GM18505 (cell line): Measurements from ENCODE around the gene SRMS.

Source experiments
- ATAC-seq: cut with Tn5 transposase; IDR thresholded peaks from one replicate; pipeline ENCODE4 v1.9.1; 2021; ENCODE audit not compliant: unreplicated experiment
- POLR2A ChIP-seq: IDR thresholded peaks from 4 replicates; pipeline ENCODE4 v1.6.1; 2011; ENCODE audit warnings: borderline replicate concordance; ENCODE audit not compliant: insufficient read depth, insufficient read length; ENCODE audit errors: extremely low read depth

SRMS gene

DNA sequence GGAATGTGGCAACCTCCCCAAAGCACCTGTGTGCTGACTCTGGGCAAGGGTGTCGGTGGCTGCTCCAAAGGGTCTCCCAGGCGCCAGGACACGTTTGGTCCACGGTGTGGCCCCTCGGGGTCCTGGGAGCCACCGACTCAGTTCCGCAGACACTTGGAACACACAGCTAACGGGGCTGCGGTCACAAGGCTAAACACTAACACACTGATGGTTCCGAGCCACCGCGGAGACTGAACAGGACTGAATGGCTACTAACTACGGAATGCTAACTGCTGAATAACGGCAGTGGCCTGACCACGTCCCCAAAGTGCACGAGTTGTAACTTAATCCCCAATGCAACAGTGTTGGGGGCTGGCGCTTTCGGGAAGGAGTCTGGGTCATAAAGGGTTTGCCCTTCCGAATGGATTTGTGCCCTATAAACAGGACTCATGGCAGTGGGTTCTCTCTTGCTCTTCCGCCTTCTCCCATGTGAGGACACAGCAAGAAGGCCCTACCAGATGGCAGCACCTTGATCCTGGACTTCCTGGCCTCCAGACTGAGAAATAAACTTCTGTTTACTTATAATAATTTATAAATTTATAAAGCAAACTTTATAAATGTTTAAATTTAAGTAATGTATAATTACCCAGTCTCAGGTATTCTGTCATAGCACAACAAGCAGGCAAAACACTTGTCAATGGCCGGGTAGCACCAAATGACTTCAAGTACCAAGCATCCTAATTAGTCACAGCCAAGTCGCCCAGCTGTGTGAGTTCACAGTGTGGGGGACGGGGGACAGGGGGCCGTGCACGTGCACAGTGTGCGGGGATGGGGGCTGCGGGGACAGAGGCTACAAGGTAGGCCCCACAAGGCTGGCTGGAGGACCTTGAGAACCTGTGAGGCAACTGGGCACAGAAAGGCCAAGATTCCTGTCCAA, 46.4 kb downstream of the SRMS start:
- no peak for ATAC-seq
- TF ChIP-seq POLR2A, result no peak

DNA sequence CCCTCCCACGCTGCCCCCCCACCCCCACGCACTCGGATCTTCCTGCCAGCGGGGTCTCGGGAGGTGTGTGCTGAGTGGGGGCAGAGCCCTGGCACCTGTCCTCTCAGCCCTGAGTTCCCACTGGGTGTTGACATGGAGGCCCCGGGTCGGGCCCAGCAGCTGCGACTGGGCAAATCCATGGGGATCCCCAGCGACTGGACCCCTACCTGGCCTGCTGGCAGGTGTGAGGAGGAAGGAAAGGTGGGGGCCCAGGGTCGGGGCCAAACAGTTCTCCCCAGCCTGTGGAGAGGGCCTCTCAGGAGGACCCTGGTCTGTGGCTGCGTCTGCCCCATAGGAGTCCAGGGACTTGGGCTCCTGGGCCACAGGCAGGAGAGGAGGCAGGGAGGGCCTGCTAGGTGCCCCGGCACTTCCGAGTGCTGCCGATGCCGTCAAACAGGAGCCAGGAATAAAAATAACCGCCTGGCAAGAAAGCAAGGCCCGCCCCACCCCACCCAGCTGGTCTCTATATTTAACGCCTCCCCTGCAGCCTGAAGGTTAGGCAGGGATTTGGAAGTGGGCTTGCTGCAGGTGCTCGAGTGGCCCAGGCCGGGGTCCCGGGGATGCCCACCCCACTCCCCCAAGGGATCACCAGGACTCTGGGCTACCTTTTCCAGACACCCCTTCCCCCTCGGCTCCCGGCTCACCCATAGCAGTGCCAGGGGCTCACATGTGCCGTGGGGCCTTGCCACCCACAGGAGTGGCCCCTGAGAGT, 47.2 kb downstream of the SRMS start:
- no peak for TF ChIP-seq POLR2A
- no peak for ATAC-seq

DNA sequence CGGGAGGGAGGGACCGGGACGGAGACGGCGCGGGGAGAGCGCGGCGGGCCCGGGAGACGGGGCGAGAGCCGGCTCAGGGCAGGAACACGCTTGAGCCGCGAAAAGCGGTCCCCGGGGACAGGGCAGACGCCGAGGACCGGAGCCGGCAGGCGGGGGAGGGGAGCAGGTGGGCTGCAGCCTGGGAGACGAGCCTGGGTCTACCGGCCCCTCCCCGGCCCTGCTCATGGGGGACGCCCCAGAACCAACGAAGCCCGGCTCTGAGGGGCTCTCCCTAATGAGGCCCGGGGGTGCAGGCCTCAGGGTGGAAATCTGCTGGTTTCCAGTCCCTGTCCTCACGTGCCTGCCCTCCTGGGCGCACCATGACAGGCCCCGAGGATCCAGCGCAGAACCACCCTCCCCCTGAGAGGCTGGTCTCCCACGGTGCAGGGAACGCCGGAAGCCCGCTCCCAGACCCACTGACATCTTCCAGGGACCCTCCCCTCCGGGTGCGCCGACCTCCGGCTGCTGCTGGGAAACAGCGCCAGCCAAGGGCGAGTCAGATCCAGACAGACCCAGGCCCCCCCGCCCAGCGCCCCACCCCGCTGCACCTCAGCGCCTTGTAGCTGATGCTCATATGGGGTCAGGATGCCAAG, 48.1 kb downstream of the SRMS start:
- ATAC-seq, result no peak
- TF ChIP-seq POLR2A, result no peak

DNA sequence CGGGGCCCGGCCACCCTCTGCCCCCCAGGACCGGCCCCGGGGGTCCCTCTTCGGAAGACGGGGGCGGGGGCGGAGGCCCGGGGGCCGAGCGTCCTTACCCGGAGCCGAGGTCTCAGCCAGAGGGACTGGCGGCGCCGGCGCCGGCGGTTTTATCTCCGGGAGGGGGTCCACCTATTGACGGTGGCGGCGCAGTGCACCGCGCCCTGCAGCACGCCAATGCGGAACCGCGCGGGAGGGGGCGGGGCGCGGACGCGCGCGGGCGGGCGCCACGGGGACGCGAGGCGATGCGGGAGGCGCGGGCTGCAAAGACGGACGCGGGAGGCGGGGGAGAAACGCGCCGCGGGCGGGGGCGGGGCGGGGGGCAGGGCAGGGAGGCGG, 48.6 kb downstream of the SRMS start, which contains the start of gene EEF1A2:
EEF1A2 (minus strand) TSS at position 124 of the 378 bp plus-strand sequence. CDS start 1,320 bp downstream, outside the sequence.
- no peak for TF ChIP-seq POLR2A
- ATAC-seq, result no peak

DNA sequence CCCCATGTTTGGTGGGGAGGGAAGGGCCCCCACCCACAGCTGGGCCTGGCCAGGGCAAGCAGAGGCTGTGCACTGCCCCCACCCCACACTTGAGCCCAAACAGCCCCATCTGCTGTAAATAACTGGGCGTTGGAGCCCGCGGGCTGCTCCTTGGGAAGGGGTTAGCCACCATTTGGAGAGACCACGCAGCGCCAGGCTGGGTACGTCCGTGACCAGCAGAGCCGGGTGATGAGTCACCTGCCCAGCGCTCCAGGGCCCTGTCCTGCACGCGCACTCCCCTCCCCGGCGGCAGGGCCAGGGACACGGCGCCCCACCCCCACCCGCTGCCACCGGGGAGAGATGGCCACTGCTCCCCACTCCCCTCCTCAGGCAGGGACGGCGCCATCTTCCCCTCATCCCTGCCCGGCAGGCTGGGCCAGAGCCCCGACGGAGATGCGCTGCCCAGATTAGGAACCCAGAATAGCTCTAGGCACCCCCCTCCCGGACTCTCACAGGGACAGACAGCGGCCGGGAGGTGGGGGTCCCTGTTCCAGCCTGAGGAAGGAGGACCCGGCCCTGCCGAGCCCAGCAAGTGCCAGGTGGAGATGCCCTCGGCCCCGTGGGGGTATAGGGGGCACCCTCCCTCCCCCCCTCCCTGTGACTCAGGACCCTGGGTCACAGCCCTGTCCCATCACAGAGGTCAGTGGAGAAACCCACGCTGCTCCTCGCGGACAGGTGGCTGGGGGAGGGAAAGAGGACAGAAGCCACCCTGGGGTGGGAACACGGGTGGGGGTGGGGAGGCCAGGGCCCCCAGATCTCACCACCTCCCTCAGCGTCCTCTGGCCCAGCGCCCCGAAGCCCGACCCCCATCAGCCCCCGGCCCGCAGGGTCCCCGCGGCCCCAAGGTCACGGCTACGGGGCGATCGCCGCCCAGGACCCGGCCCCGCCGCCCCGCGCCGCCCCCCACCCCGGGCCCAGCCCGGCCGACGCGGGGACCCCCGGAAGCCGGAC, 49.3 kb downstream of the SRMS start:
- ATAC-seq, result no peak
- TF ChIP-seq POLR2A, result no peak

DNA sequence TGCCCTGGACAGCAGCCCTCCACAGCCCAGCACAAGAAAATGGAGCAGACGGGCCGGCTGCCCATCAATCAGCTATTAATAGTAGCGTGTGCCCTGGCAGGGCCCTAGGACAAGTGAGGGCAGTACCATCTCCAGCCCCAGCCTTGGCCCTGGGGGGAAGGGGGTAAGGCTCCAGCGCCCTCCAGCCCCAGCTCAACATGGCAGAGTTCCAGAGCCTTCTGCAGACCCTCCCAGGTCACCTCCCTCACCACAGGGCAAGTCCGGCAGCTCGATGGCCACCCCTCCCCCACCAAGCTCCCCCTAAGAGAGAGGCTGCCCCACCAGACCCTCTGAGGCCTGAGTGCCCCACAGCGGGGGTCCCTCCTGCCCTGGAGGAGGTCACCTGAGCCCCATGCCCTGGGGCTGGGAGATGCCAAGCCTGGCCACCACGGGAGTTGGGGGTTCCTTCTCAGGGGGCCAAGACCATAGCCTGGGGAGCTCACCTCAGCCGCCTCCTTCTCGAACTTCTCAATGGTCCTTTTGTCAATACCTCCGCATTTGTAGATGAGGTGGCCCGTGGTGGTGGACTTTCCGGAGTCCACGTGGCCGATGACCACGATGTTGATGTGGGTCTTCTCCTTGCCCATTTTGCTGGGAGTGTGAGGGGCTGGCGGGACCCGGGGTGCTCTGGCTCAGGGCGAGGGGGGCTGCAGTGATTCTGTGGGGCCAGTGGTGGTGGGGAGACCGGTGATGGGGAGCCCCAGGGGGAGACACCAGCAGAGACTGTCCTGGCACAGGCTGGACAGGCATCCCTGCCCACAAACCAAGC, 50.2 kb downstream of the SRMS start:
- ATAC-seq, result no peak
- no peak for TF ChIP-seq POLR2A

DNA sequence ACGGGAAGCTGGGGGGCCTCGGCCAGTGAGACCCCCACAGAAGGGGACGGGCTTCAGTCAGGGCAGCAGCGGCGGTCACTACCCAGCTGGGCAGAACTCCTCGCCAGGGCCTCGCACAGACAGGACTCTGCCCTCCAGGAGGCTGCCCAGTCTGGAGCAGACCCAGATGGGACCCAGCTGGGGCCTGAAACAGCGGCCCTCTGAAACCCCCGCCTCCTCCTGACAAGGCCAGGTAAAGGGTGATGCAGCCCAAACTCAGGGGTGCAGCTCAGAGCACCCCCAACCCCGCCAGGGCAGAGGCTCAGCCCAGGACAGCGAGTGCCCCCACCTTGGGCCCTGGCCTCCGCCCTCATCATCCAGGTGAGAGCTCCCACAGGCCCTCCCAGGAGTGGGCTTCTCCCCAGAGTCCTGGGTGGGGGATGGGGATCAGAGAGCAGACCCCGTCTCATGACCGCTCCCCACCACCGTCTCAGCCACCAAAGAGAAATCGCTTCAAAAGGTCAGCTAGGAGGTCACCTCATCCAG, 50.9 kb downstream of the SRMS start:
- ATAC-seq, result no peak
- no peak for TF ChIP-seq POLR2A

DNA sequence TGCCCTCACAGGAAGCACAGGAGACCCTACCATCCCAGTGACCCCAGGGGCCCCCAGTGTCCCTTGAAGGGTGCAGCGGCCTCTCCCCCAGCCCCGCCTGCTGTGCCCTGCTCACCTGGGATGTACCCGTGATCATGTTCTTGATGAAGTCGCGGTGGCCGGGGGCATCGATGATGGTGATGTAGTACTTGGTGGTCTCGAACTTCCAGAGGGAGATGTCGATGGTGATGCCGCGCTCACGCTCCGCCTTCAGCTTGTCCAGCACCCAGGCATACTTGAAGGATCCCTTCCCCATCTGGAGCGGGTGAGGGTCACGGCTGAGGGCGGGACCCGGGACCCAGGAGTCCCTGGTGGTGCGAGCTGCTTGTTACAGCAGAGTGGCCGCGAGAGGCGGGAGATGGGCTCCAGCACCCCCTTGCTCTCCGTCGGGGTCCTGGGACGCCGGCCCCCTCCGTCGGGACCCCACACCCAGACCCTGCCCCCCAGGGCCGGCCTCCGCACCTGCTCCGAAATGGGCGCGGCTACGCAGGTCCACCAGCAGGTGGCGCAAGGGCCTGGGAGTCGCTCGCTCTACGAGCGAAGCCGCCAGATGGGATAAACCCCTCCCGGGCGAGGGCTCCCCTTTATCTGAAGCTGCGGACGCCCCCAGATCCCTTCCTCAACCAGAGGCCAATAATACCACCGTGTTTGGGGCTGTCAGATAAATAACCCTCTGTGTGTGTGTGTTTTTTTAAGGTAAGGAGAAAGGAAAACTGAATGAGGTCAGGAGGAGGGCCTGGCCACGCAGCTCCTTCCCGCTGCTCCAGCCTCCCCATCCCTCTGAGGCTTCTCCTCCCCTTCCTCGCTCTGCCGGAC, 51.6 kb downstream of the SRMS start:
- no peak for TF ChIP-seq POLR2A
- no peak for ATAC-seq

DNA sequence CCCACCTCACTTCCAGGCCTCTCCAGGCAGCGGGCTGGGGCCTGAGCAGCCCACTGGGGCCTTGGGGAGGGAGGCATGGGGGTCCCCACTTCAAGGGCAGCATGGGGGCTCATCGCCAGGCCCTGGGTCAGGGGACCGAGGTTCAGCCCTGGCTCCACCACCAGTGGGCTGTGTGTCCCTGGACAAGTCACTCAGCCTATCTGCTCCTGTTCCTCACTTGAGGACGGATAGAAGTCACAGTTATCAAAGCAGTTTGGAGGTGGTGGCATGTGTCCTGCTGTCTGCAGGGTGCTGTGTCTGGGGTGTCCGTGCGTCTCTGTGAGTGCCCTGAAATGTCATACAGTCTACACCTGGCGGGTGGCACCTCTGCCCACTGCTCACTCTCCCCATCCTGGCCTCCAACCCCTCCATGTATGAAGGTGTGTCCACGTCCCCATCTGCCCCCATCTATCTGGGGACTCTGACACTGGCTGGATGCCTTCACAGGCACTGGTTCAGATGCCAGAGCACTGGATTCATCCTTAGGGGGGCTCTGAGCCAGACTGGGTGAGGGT, 52.3 kb downstream of the SRMS start:
- TF ChIP-seq POLR2A, result no peak
- ATAC-seq, result no peak

DNA sequence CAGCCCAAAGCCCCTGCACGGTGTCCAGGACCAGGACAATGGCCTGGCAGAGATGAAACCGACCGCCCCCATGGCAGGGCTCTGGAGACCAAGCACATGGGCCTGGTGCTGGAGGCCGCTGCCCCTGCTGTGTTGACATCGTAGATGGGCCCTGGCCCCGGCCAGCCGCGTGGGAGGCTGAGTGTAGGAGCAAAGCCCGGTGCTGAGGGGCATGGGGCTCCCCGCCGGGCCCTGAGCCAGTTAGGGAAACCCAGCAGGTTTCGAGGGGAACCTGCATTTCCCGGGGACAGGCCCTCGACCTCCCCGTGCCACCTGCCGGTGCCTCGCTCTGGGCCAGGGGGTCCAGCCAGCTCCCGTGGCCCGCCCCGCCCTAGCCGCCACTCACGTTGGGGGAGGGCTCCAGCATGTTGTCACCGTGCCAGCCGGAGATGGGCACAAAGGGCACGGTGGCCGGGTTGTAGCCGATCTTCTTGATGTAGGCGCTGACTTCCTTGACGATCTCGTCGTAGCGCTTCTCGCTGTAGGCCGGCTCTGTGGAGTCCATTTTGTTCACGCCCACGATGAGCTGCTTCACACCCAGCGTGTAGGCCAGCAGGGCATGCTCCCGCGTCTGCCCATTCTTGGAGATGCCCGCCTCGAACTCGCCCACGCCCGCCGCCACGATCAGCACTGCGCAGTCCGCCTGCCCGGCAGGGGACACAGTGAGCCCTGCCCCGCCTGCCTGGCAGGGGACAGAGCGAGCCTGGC, 53.0 kb downstream of the SRMS start:
- no peak for ATAC-seq
- TF ChIP-seq POLR2A, result no peak
